Measurements from ENCODE around the gene TBC1D22A. TPM values are rescaled to one million over a fixed set of nuclear protein-coding genes. Genes with fewer than 3 reads are reported as not detected.

The TBC1D22A gene
- polyA plus RNA-seq, 4 donors: 17.7 to 26.4 (median 21.0) TPM

DNA sequence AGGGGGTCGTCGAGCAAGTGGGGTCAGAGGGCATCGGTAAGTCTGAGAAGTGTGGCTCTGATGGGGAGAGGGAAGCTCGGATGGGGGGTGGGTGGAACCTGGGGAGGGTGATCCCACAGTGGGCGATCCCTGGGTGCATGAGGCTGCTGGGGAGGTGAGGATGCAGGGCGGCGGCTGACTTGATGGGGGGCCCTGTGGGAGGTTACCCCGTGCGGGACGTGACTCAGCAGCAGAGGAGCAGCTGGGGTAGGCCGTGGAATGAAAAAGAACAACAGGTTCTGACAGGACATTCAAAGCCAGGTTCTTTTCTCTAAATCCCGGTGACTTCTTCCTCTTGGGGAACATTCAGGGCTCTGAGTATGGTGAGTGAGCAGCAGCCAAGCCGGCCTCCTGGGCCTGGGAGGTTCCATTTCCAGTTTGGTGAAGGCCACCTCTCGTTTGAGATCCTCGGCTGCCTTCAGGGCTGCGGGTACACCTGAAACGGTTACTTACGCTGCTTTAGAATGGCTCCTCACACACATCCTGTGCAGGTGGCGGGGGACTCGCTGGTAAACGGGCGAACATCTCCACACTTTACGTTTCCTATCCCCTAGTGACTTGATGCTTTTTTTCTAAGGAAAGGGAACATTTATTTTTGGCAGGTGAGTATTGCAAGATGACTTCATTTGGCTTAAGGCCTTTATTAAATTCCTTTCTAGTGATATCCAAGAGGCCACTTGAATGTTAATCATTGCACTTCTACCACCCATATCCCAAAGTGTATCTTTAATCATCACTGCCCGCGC lies 278.2 kb downstream of the TBC1D22A start:
- no peak overlapping the region for H3K4me3 ChIP-seq (ENCODE audit: low read depth in 1 of 3, low read length in 3 of 3)
- no peak for FAIRE-seq
- WGBS, 3 donors: 89 to 94% (median 92%) methylated on average over 25 of the region's 25 CpGs
- H3K9me3 ChIP-seq (ENCODE audit: control insufficient read depth in 2 of 2, insufficient read depth in 1 of 2, low read depth in 1 of 2, low read length in 1 of 2): no peaks in the 10 kb centered on the region
- DNase-seq: no peak
- H3K27me3 ChIP-seq (ENCODE audit: control insufficient read depth in 3 of 3, insufficient read depth in 3 of 3, low read length in 3 of 3): no peaks in the 10 kb centered on the region
- peaks cover 0 to 25% (median 0%) of the 10 kb centered on the region in 3 donors for H3K36me3 ChIP-seq (ENCODE audit: control insufficient read depth in 3 of 3, insufficient read depth in 2 of 3, low read depth in 1 of 3, low read length in 3 of 3)
- no peak overlapping the region for H3K27ac ChIP-seq (ENCODE audit: low read depth in 1 of 3, low read length in 2 of 3)
- peaks cover 4 to 9% (median 7%) of the 10 kb centered on the region in 3 donors for H3K4me1 ChIP-seq (ENCODE audit: control insufficient read depth in 3 of 3, insufficient read depth in 2 of 3, low read depth in 1 of 3, low read length in 2 of 3)

DNA sequence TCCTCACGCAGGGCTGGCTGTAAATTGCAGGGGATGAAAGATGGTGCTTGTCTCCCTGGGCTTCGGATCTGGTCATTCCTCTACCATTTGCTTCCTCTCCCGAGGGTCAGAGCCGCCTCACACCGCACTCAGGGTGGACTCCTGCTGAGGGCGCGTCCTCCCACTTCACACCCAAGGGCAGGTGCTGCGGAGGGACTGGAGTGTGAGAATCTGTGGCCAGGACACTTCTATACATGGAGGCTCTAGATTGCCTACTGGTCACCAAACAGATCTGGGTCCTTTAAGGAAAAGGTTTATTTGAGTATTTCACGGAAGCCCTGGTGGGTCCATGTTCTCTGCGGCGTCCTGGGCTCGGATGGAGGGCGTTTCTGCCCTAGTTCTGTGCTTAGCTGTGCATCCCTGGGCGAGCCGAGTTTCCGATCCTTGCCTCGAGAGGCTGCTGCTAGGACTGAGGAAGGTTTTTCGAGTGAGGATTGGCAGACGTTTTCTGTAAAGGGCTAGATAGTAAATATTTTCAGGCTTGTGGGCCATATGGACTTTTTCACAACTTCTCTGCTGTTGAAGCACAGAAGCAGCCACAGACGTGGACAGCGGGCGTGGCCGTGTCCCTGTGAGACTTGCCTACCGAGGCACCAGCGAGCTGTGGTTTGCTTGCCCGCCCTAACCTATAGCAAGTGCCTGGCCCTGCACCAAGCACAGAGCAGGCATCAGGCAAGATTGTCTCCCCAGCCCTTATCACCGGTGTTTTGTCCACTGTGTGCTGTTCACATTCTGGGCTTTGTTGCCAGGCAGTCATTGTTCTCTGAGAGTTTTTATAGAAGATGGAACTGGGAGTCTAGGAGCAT lies 279.0 kb downstream of the TBC1D22A start:
- Histone ChIP-seq H3K27ac (ENCODE audit: low read depth in 1 of 3, low read length in 2 of 3) (no peak overlapping the region), H3K4me3 (ENCODE audit: low read depth in 1 of 3, low read length in 3 of 3) (no peak overlapping the region), H3K9me3 (ENCODE audit: control insufficient read depth in 2 of 2, insufficient read depth in 1 of 2, low read depth in 1 of 2, low read length in 1 of 2) (no peaks in the 10 kb centered on the region), H3K4me1 (ENCODE audit: control insufficient read depth in 3 of 3, insufficient read depth in 2 of 3, low read depth in 1 of 3, low read length in 2 of 3) (peaks cover 4 to 9% (median 7%) of the 10 kb centered on the region in 3 donors), H3K27me3 (ENCODE audit: control insufficient read depth in 3 of 3, insufficient read depth in 3 of 3, low read length in 3 of 3) (no peaks in the 10 kb centered on the region), H3K36me3 (ENCODE audit: control insufficient read depth in 3 of 3, insufficient read depth in 2 of 3, low read depth in 1 of 3, low read length in 3 of 3) (peaks cover 0 to 25% (median 0%) of the 10 kb centered on the region in 3 donors)
- FAIRE-seq (no peak), DNase-seq (no peak)
- 87 to 94% (median 89%) methylated on average over 27 of the region's 27 CpGs for WGBS, 3 donors

GRCh38 chr22:47042116-47042825 lies 279.8 kb downstream of the TBC1D22A start:
- Histone ChIP-seq H3K27me3 (ENCODE audit: control insufficient read depth in 3 of 3, insufficient read depth in 3 of 3, low read length in 3 of 3) (no peaks in the 10 kb centered on the region), H3K9me3 (ENCODE audit: control insufficient read depth in 2 of 2, insufficient read depth in 1 of 2, low read depth in 1 of 2, low read length in 1 of 2) (no peaks in the 10 kb centered on the region), H3K27ac (ENCODE audit: low read depth in 1 of 3, low read length in 2 of 3) (no peak overlapping the region), H3K4me1 (ENCODE audit: control insufficient read depth in 3 of 3, insufficient read depth in 2 of 3, low read depth in 1 of 3, low read length in 2 of 3) (peaks cover 4 to 9% (median 7%) of the 10 kb centered on the region in 3 donors), H3K4me3 (ENCODE audit: low read depth in 1 of 3, low read length in 3 of 3) (no peak overlapping the region), H3K36me3 (ENCODE audit: control insufficient read depth in 3 of 3, insufficient read depth in 2 of 3, low read depth in 1 of 3, low read length in 3 of 3) (peaks cover 0 to 17% (median 0%) of the 10 kb centered on the region in 3 donors)
- FAIRE-seq: no peak
- DNase-seq: no peak
- 86 to 93% (median 91%) methylated on average over 11 of the region's 11 CpGs for WGBS, 3 donors

- DNase-seq: no peak
- H3K27ac ChIP-seq (ENCODE audit: low read depth in 1 of 3, low read length in 2 of 3): no peak overlapping the region
- 70 to 91% (median 86%) methylated on average over 18 of the region's 18 CpGs for WGBS, 3 donors
These were observed 280.5 kb downstream of the TBC1D22A start for GRCh38 chr22:47042861-47043496.

DNA sequence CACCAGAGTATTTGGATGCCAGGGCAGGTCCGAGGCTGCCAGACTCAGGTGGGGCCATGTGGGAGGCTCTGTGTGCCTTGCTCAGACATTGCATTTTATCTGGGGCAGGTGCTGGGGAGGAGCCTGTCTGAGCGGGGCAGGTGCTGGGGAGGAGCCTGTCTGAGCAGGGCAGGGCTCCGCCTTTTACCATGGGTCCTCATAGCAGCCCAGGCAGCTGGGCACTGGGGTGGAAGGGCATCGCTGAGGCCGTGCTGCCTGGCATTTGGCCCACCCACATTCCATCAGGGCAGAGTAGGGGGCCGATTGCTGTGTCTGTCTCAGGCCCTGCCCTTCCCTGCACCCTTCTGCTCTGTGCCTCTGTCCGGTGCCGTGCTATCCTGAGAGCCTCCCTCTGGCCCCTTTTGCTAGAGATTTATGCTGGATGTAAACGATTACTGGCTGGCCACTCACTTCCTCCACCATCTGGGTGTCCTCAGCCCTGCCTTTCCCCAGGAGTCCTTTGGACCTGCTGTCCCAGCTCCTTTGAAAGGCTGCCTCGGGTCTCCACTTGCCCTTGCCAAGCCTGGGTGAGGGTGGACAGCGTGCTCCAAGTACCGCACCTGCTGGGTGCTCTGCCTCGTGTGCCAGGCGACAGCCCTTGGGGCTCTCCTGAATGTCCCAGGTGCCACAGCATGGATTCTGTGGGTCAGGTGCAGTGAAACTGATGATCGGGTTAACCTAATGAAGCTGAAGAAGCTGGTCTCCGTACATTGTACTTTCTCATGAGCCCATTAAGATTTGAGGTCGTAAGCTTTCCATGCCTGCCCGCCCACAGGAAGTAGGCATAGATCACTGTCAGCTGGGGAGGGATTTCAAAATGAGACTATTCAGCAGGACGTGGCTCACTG lies 281.6 kb downstream of the TBC1D22A start:
- Histone ChIP-seq H3K27ac (ENCODE audit: low read depth in 1 of 3, low read length in 2 of 3) (peak overlapping the region in 2 of 3 donors; percentile 28 to 36), H3K9me3 (ENCODE audit: control insufficient read depth in 2 of 2, insufficient read depth in 1 of 2, low read depth in 1 of 2, low read length in 1 of 2) (no peaks in the 10 kb centered on the region), H3K27me3 (ENCODE audit: control insufficient read depth in 3 of 3, insufficient read depth in 3 of 3, low read length in 3 of 3) (no peaks in the 10 kb centered on the region), H3K36me3 (ENCODE audit: control insufficient read depth in 3 of 3, insufficient read depth in 2 of 3, low read depth in 1 of 3, low read length in 3 of 3) (peaks cover 0 to 12% (median 0%) of the 10 kb centered on the region in 3 donors), H3K4me3 (ENCODE audit: low read depth in 1 of 3, low read length in 3 of 3) (no peak overlapping the region), H3K4me1 (ENCODE audit: control insufficient read depth in 3 of 3, insufficient read depth in 2 of 3, low read depth in 1 of 3, low read length in 2 of 3) (peaks cover 6 to 10% (median 9%) of the 10 kb centered on the region in 3 donors)
- FAIRE-seq (no peak), DNase-seq (peak; percentile 83 to 91)
- 13 to 42% (median 32%) methylated on average over 19 of the region's 19 CpGs for WGBS, 3 donors

More at GRCh38 chr22:47042861-47043496, 280.5 kb downstream of the TBC1D22A start:
- H3K4me1 ChIP-seq (ENCODE audit: control insufficient read depth in 3 of 3, insufficient read depth in 2 of 3, low read depth in 1 of 3, low read length in 2 of 3): peaks cover 4 to 9% (median 7%) of the 10 kb centered on the region in 3 donors
- no peaks in the 10 kb centered on the region for H3K9me3 ChIP-seq (ENCODE audit: control insufficient read depth in 2 of 2, insufficient read depth in 1 of 2, low read depth in 1 of 2, low read length in 1 of 2)
- no peak overlapping the region for H3K4me3 ChIP-seq (ENCODE audit: low read depth in 1 of 3, low read length in 3 of 3)
- FAIRE-seq: no peak
- H3K36me3 ChIP-seq (ENCODE audit: control insufficient read depth in 3 of 3, insufficient read depth in 2 of 3, low read depth in 1 of 3, low read length in 3 of 3): peaks cover 0 to 16% (median 0%) of the 10 kb centered on the region in 3 donors
- H3K27me3 ChIP-seq (ENCODE audit: control insufficient read depth in 3 of 3, insufficient read depth in 3 of 3, low read length in 3 of 3): no peaks in the 10 kb centered on the region

DNA sequence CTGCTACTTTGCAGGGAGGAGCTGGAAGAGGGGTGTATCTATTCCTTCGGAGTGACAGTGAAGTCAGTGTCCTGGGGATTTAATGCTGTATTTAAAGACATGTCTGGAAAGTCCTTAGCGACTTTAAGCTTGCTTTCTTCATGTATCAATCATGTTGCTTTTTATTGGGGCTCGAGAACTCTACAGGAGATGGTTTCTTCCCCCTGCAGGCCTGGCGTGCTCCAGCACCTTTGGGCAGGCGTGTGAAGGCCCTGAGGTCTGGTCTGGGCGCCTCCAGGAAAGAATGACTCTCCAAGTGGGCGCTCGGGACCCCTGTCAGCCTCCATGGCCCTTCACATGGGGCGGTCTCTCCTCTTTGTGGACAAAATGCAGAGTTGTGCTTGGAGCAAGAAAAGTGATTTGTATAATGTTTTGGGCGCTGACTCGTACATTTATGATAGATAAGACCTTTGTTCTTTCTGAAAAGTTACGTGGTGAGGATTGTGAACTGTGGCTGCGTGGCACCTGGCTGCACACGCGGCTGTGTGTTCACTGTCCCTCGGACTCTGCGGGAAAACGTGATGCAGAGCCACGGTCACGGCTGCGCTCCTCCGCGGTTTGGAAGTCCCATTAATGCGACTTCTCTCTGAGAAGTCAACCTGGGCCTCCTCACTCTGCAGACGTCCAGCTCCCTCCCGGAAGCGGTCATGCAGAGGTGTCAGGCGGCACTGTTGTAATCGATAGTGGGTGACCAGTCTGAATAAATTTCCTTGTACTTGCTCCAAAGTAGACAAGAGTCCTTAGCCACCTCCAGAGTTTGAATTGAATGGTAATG lies 282.5 kb downstream of the TBC1D22A start:
- DNase-seq (no peak), FAIRE-seq (no peak)
- peaks cover 0 to 12% (median 0%) of the 10 kb centered on the region in 3 donors for H3K36me3 ChIP-seq (ENCODE audit: control insufficient read depth in 3 of 3, insufficient read depth in 2 of 3, low read depth in 1 of 3, low read length in 3 of 3)
- H3K4me3 ChIP-seq (ENCODE audit: low read depth in 1 of 3, low read length in 3 of 3): no peak overlapping the region
- no peaks in the 10 kb centered on the region for H3K9me3 ChIP-seq (ENCODE audit: control insufficient read depth in 2 of 2, insufficient read depth in 1 of 2, low read depth in 1 of 2, low read length in 1 of 2)
- no peak overlapping the region for H3K27ac ChIP-seq (ENCODE audit: low read depth in 1 of 3, low read length in 2 of 3)
- WGBS, 3 donors: 75 to 82% (median 78%) methylated on average over 29 of the region's 29 CpGs
- H3K4me1 ChIP-seq (ENCODE audit: control insufficient read depth in 3 of 3, insufficient read depth in 2 of 3, low read depth in 1 of 3, low read length in 2 of 3): peaks cover 5 to 10% (median 7%) of the 10 kb centered on the region in 3 donors
- no peaks in the 10 kb centered on the region for H3K27me3 ChIP-seq (ENCODE audit: control insufficient read depth in 3 of 3, insufficient read depth in 3 of 3, low read length in 3 of 3)
